Measurements from ENCODE around the gene ST3GAL4.

GRCh38 chr11:126408496-126408895 lies 53.0 kb downstream of the ST3GAL4 start:
- TF ChIP-seq POLR2AphosphoS5 (IDR thresholded peaks at IDR 0.05) (no peak), CTCF (IDR thresholded peaks at IDR 0.05) (no peak), POLR2A (IDR thresholded peaks at IDR 0.05) (no peak)
